HPDE6-E6E7 (cell line): ENCODE measurements around the gene ZFP3.
A peak's percentile ranks its signal among the peaks of the same experiment; 100 is the strongest.
"Not testable (repeated sequence)": the region's sequence is repeated elsewhere in the genome, so short reads cannot be mapped to it uniquely, and the experiment has no call there.

Experiments used
- DNase-seq: peaks from one replicate; pipeline ENCODE4 v3.0.0; 2011; ENCODE audit warnings: missing footprints; ENCODE audit errors: extremely low spot score

The ZFP3 gene

GRCh38 chr17:5077781-5078105, 524 bp upstream of the ZFP3 start:
- no peak for DNase-seq

- no peak for DNase-seq
These were observed 2.3 kb downstream of the ZFP3 start for GRCh38 chr17:5080591-5080990.

- no peak for DNase-seq
These were observed 14.1 kb downstream of the ZFP3 start for GRCh38 chr17:5092218-5093010.

- DNase-seq = no peak
These were observed 18.4 kb downstream of the ZFP3 start for GRCh38 chr17:5096731-5097100.

- no peak for DNase-seq
These were observed 19.0 kb downstream of the ZFP3 start for GRCh38 chr17:5097101-5097834.

GRCh38 chr17:5099271-5099670, 21.0 kb downstream of the ZFP3 start:
- DNase-seq = no peak

- DNase-seq = no peak
These were observed 22.6 kb downstream of the ZFP3 start for GRCh38 chr17:5100832-5101231.

- DNase-seq = no peak
These were observed 32.5 kb downstream of the ZFP3 start for GRCh38 chr17:5110816-5111215.

GRCh38 chr17:5111402-5112204, 33.3 kb downstream of the ZFP3 start, which contains the start of gene ZNF232:
Gene ZNF232, minus strand, starts transcription at chr17:5111878. Its CDS starts 56 bp downstream, at chr17:5111822.
- peak; percentile 97 for DNase-seq

GRCh38 chr17:5115673-5116651, 37.7 kb downstream of the ZFP3 start, which contains the start of gene USP6:
Gene USP6, plus strand, starts transcription at chr17:5116032. Its CDS starts 14,336 bp downstream, at chr17:5130368.
- DNase-seq = no peak

- DNase-seq = no peak
These were observed 40.0 kb downstream of the ZFP3 start for GRCh38 chr17:5118219-5118618.

- no peak for DNase-seq
These were observed 41.8 kb downstream of the ZFP3 start for GRCh38 chr17:5120036-5120435.

GRCh38 chr17:5120436-5121185, 42.3 kb downstream of the ZFP3 start:
- not testable (repeated sequence) for DNase-seq

- DNase-seq = no peak
These were observed 43.0 kb downstream of the ZFP3 start for GRCh38 chr17:5121186-5121841.

- not testable (repeated sequence) for DNase-seq
These were observed 43.8 kb downstream of the ZFP3 start for GRCh38 chr17:5122056-5122455.

GRCh38 chr17:5122586-5123342, 44.5 kb downstream of the ZFP3 start:
- no peak for DNase-seq

- DNase-seq = no peak
These were observed 45.3 kb downstream of the ZFP3 start for GRCh38 chr17:5123343-5124124.

- DNase-seq = not testable (repeated sequence)
These were observed 46.0 kb downstream of the ZFP3 start for GRCh38 chr17:5124125-5124760.
